Duodenal mucosa (tissue), 2 donors: ENCODE measurements around the gene ISLR.

ENCODE experiments used
- H3K27ac ChIP-seq: one replicate; pipeline ENCODE4 v1.7.0; 2013; ENCODE audit warnings: low read depth, low read length
- H3K27me3 ChIP-seq, 2 donors: one replicate each; pipeline ENCODE4 v1.7.0; 2013; ENCODE audit warnings: low read length in 2 of 2, control low read depth in 1 of 2; ENCODE audit not compliant: insufficient read depth in 2 of 2, control insufficient read depth in 1 of 2
- H3K36me3 ChIP-seq, 2 donors: one replicate each; pipeline ENCODE4 v1.7.0; 2013; ENCODE audit warnings: low read length in 2 of 2, control low read depth in 1 of 2; ENCODE audit not compliant: insufficient read depth in 2 of 2, control insufficient read depth in 1 of 2
- H3K4me1 ChIP-seq, 2 donors: one replicate each; pipeline ENCODE4 v1.7.0; 2013; ENCODE audit warnings: low read length in 2 of 2, control low read depth in 1 of 2; ENCODE audit not compliant: insufficient read depth in 2 of 2, control insufficient read depth in 1 of 2
- H3K4me3 ChIP-seq, 2 donors: one replicate each; pipeline ENCODE4 v1.7.0; 2013; ENCODE audit warnings: low read length in 2 of 2, low read depth in 1 of 2
- H3K9ac ChIP-seq, 2 donors: one replicate each; pipeline ENCODE4 v1.7.0; 2013; ENCODE audit warnings: low read length in 2 of 2, low read depth in 1 of 2
- H3K9me3 ChIP-seq, 2 donors: one replicate each; pipeline ENCODE4 v1.7.0; 2013; ENCODE audit warnings: low read length in 2 of 2, control low read depth in 1 of 2; ENCODE audit not compliant: control insufficient read depth in 1 of 2

The ISLR gene, protein sequence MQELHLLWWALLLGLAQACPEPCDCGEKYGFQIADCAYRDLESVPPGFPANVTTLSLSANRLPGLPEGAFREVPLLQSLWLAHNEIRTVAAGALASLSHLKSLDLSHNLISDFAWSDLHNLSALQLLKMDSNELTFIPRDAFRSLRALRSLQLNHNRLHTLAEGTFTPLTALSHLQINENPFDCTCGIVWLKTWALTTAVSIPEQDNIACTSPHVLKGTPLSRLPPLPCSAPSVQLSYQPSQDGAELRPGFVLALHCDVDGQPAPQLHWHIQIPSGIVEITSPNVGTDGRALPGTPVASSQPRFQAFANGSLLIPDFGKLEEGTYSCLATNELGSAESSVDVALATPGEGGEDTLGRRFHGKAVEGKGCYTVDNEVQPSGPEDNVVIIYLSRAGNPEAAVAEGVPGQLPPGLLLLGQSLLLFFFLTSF

GRCh38 chr15:74173380-74174218 lies at the start of gene ISLR:
ISLR (plus strand) TSS chr15:74173710; CDS start chr15:74174859, 1,149 bp downstream.
- Histone ChIP-seq H3K27me3 (no peaks in the 10 kb centered on the region), H3K27ac (peak within 1 kb of the TSS; percentile 37), H3K36me3 (no peaks in the 10 kb centered on the region), H3K9me3 (no peaks in the 10 kb centered on the region), H3K9ac (no peak within 1 kb of the TSS), H3K4me3 (peak within 1 kb of the TSS in 1 of 2 donors; percentile 43), H3K4me1 (peaks cover 0 to 6% of the 10 kb centered on the region in 2 donors)

DNA sequence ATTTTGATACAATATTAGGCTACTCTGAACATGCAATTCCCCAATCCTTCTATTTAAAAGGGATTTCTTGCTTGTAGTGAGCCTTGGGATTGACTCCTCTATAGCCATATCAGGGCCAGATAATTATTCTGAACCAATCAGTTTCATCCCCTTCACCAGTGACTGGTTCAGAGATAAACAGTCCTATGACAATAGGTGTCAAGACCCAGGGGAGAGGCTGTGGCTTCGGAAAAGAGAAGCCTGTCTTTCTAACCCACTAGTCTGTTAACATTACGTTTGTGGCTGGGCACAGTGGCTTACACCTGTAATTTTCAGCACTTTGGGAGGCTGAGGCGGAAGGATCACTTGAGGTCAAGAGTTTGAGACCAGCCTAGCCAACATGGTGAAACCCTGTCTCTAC lies 49.3 kb upstream of the ISLR start:
- H3K4me3 ChIP-seq, result no peak overlapping the region
- H3K4me1 ChIP-seq, result no peaks in the 10 kb centered on the region
- no peak overlapping the region for H3K9ac ChIP-seq
- no peaks in the 10 kb centered on the region for H3K9me3 ChIP-seq
- no peak overlapping the region for H3K27ac ChIP-seq
- H3K27me3 ChIP-seq, result peaks cover 12 to 22% of the 10 kb centered on the region in 2 donors
- H3K36me3 ChIP-seq, result no peaks in the 10 kb centered on the region

DNA sequence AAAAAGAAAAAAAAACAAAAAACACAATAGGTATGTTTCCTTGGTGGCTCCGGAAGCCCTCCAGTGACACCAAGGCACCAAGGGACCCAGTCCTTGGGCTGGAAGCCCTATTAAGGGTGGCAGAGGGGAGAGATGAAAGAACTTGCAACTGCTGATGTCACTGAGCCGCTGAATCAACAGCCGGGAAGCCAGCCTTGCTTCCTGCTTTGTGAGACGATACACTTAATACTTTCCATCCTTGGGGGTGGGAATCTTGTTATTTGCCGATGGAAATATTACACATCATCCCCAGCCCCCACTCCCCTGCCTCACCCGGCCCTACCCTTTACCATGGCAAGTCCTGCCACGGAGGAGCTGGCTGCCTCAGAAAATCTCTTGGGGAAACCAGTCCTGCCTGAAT lies 48.8 kb upstream of the ISLR start:
- no peak overlapping the region for H3K4me3 ChIP-seq
- H3K36me3 ChIP-seq, result no peaks in the 10 kb centered on the region
- no peaks in the 10 kb centered on the region for H3K4me1 ChIP-seq
- no peak overlapping the region for H3K27ac ChIP-seq
- H3K9me3 ChIP-seq, result no peaks in the 10 kb centered on the region
- no peak overlapping the region for H3K9ac ChIP-seq
- peaks cover 18 to 28% of the 10 kb centered on the region in 2 donors for H3K27me3 ChIP-seq

GRCh38 chr15:74127255-74127953 lies 46.1 kb upstream of the ISLR start:
- Histone ChIP-seq H3K9ac (no peak overlapping the region), H3K4me3 (peak overlapping the region in 1 of 2 donors; percentile 21), H3K27me3 (peaks cover 42 to 48% of the 10 kb centered on the region in 2 donors), H3K9me3 (no peaks in the 10 kb centered on the region), H3K36me3 (no peaks in the 10 kb centered on the region), H3K27ac (no peak overlapping the region), H3K4me1 (no peaks in the 10 kb centered on the region)

DNA sequence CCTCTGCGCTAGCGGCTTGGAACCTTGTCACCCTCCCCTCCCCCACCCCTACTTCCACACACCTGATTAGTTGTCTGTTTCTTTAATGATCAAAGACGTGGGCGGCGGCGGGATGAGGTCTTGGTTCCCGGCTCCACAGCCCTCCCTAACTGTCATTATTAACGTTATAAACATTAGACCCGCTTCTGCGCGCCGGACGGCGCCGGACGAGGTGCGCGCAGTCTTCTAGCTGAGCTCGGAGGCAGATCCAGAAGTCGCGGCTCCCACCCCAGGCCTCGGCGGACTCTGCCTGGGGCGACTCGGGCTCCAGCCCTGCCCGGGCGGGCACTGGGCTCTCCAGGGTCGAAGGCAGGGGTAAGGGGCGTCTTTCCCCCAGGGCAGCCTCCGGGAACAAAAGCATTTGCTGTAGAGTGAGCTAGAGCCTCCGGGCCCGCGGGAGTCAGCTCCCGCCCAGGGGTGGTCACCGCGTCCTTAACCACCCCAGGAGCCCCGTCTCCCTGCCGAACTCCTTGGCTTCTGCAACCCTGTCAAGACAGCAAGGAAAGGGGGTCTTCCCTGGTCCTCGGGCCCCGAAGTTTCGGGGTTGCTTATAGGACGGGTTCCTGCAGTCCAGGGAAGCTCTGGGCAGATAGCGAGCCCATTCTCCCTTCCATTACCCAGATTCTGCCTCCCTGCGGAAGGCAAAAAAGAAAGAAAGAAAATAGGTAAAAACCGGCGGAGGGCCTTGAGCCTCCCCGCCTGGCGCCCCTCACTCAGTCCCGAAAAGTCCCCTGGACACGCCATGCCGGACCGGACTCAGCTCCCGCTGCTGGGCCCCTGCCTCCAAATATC lies 45.3 kb upstream of the ISLR start:
- H3K4me1 ChIP-seq, result no peaks in the 10 kb centered on the region
- H3K9me3 ChIP-seq, result peaks cover 0 to 3% of the 10 kb centered on the region in 2 donors
- H3K9ac ChIP-seq, result no peak overlapping the region
- H3K27me3 ChIP-seq, result peaks cover 50 to 56% of the 10 kb centered on the region in 2 donors
- no peaks in the 10 kb centered on the region for H3K36me3 ChIP-seq
- H3K4me3 ChIP-seq, result peak overlapping the region in 1 of 2 donors; percentile 21
- H3K27ac ChIP-seq, result no peak overlapping the region

- Histone ChIP-seq H3K9me3 (peaks cover 0 to 4% of the 10 kb centered on the region in 2 donors), H3K9ac (no peak overlapping the region), H3K27me3 (peaks cover 54 to 64% of the 10 kb centered on the region in 2 donors), H3K4me1 (no peaks in the 10 kb centered on the region), H3K36me3 (no peaks in the 10 kb centered on the region), H3K4me3 (no peak overlapping the region), H3K27ac (no peak overlapping the region)
Measured at GRCh38 chr15:74128785-74129585, 44.5 kb upstream of the ISLR start.

DNA sequence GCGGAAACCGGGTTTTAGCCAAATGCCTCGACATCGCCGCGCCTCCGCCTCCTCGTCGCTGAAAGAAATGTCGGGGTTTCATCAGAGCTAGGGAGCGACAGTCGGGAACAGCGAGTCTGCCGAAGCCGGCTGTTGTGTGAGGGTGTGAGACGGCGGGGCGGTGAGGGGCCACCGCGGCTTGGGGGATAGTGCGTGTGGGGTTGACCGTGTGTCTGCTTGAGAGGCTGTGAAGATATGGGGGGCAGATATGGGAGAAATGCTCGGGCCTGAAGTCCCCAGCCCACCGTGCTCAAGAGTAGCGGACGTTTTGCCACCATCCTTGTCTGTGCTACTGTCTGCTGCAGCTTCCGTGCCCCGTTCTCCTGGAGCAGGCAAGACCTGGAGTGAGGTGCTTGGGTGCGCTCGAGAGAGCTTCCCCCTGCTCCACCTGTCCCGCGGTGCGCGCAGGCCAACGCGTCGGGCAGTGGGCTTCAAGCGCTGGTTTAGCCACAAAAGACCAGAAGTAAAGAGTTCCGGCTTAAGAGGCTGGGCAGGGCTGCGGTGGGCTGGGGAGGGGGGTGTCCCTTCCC lies 43.8 kb upstream of the ISLR start:
- H3K4me3 ChIP-seq, result no peak overlapping the region
- H3K36me3 ChIP-seq, result no peaks in the 10 kb centered on the region
- no peak overlapping the region for H3K27ac ChIP-seq
- H3K9me3 ChIP-seq, result peaks cover 0 to 4% of the 10 kb centered on the region in 2 donors
- H3K27me3 ChIP-seq, result peaks cover 59 to 71% of the 10 kb centered on the region in 2 donors
- no peak overlapping the region for H3K9ac ChIP-seq
- peaks cover 0 to under 1% of the 10 kb centered on the region in 2 donors for H3K4me1 ChIP-seq

- Histone ChIP-seq H3K36me3 (no peaks in the 10 kb centered on the region), H3K9ac (no peak within 1 kb of the TSS), H3K9me3 (peaks cover 0 to 4% of the 10 kb centered on the region in 2 donors), H3K27me3 (peaks cover 64 to 77% of the 10 kb centered on the region in 2 donors), H3K4me1 (peaks cover 0 to 3% of the 10 kb centered on the region in 2 donors), H3K4me3 (no peak within 1 kb of the TSS), H3K27ac (no peak within 1 kb of the TSS)
Measured at GRCh38 chr15:74130155-74130848, 43.2 kb upstream of the ISLR start, which contains the start of gene ISLR2. ISLR2 (plus strand) TSS chr15:74130586; CDS start chr15:74132755, 2,169 bp downstream.
